A673 (cell line): ENCODE results near the gene MAGEA6. TPM values are rescaled to one million over a fixed set of nuclear protein-coding genes. Genes with fewer than 3 reads are reported as not detected.
"Not testable (repeated sequence)": the region's sequence is repeated elsewhere in the genome, so short reads cannot be mapped to it uniquely, and the experiment has no call there.

ENCODE experiments used
- BruUV-seq: library from RNA; stranded (reverse); fragments of 400-500 nt; replicated peaks from 2 replicates; lab custom pipeline; 2021; lab: Mats Ljungman, UMichigan
- CTCF ChIA-PET: fragments of 300-600 bp; sonication (Branson Sonifier 250); formaldehyde crosslinking; loops from one replicate; lab custom pipeline; 2022; ENCODE audit warnings: antibody characterized with exemption; lab: Charles Lee
- POLR2A ChIA-PET: fragments of 300-600 bp; sonication (Branson Sonifier 250); formaldehyde crosslinking; loops from one replicate; lab custom pipeline; 2022; ENCODE audit warnings: antibody characterized with exemption; ENCODE audit not compliant: low non-redundant PET; lab: Charles Lee
- DNase-seq: peaks from one replicate; pipeline ENCODE4 v3.0.0-alpha.2; 2015; ENCODE audit warnings: low spot score
- H3K27ac ChIP-seq: fragments of 200-600 bp; sonication (generic); 2 replicates; pipeline ENCODE4 v1.5.1; 2016; ENCODE audit warnings: mixed run types, low read depth, mild to moderate bottlenecking, mixed read lengths, antibody characterized with exemption, low read length; ENCODE audit not compliant: poor library complexity, severe bottlenecking
- H3K27me3 ChIP-seq: fragments of 200-600 bp; sonication (generic); replicated peaks from 2 replicates; pipeline ENCODE4 v1.6.1; 2017; ENCODE audit warnings: mixed run types, low read depth, mild to moderate bottlenecking, mixed read lengths, antibody characterized with exemption, low read length; ENCODE audit not compliant: insufficient read depth, poor library complexity
- H3K36me3 ChIP-seq: fragments of 200-600 bp; sonication (generic); 2 replicates; pipeline ENCODE4 v1.6.1; 2016; ENCODE audit warnings: mixed run types, mild to moderate bottlenecking, mixed read lengths, antibody characterized with exemption, low read length; ENCODE audit not compliant: insufficient read depth, poor library complexity, severe bottlenecking
- H3K4me1 ChIP-seq: fragments of 200-600 bp; sonication (generic); 2 replicates; pipeline ENCODE4 v1.6.1; 2017; ENCODE audit warnings: mixed run types, mild to moderate bottlenecking, mixed read lengths, antibody characterized with exemption, low read length; ENCODE audit not compliant: insufficient read depth, poor library complexity, severe bottlenecking
- H3K4me3 ChIP-seq: fragments of 200-600 bp; sonication (generic); 2 replicates; pipeline ENCODE4 v1.5.1; 2016; ENCODE audit warnings: low read depth, mixed run types, mild to moderate bottlenecking, mixed read lengths, low read length; ENCODE audit not compliant: poor library complexity, severe bottlenecking
- H3K9me3 ChIP-seq: fragments of 200-600 bp; sonication (generic); 2 replicates; pipeline ENCODE4 v1.6.1; 2016; ENCODE audit warnings: mixed run types, low read depth, mild to moderate bottlenecking, mixed read lengths, antibody characterized with exemption, low read length; ENCODE audit not compliant: poor library complexity, severe bottlenecking
- CTCF ChIP-seq: fragments of 300-800, 200-600 bp; sonication (generic); conservative IDR thresholded peaks from 2 replicates; pipeline ENCODE4 v1.5.1; 2017; ENCODE audit warnings: low read depth, mild to moderate bottlenecking, antibody characterized with exemption, low read length, moderate library complexity, mixed read lengths
- EZH2 ChIP-seq: fragments of 200-600 bp; sonication (generic); IDR thresholded peaks from 2 replicates; pipeline ENCODE4 v1.6.1; 2017; ENCODE audit warnings: borderline replicate concordance, low read depth, mild to moderate bottlenecking, mixed read lengths, antibody characterized with exemption, low read length; ENCODE audit not compliant: poor library complexity, severe bottlenecking
- intact Hi-C: fragments of 100-400 bp; cut with micrococcal nuclease; formaldehyde crosslinking; loops from one replicate; pipeline ENCODE4 v1.10.0; 2022; ENCODE audit not compliant: unreplicated experiment
- total RNA-seq: library from RNA; stranded (reverse); gene quantifications from 2 replicates; pipeline ENCODE4 v1.2.3, GENCODE V29; 2021

Gene MAGEA6
- total RNA-seq, 1 experiment from 2014 or later, result not detected

- BruUV-seq, H3K9me3 ChIP-seq, H3K4me1 ChIP-seq, H3K27ac ChIP-seq, intact Hi-C loops, DNase-seq, CTCF ChIA-PET, H3K27me3 ChIP-seq, POLR2A ChIA-PET, H3K36me3 ChIP-seq, H3K4me3 ChIP-seq: not testable (repeated sequence)
Measured at GRCh38 chrX:152759544-152759943, 9.9 kb downstream of the MAGEA6 start.

GRCh38 chrX:152758918-152759317, 10.6 kb downstream of the MAGEA6 start, which contains the start of gene CSAG3:
CSAG3 (plus strand) TSS chrX:152759218.
- H3K4me3 ChIP-seq, BruUV-seq, CTCF ChIA-PET, intact Hi-C loops, POLR2A ChIA-PET, H3K4me1 ChIP-seq, H3K27ac ChIP-seq, H3K27me3 ChIP-seq, H3K36me3 ChIP-seq, H3K9me3 ChIP-seq, DNase-seq: not testable (repeated sequence)

- CTCF ChIA-PET, H3K27me3 ChIP-seq, H3K4me3 ChIP-seq, POLR2A ChIA-PET, DNase-seq, BruUV-seq, H3K4me1 ChIP-seq, H3K9me3 ChIP-seq, H3K27ac ChIP-seq, intact Hi-C loops, H3K36me3 ChIP-seq: not testable (repeated sequence)
Measured at GRCh38 chrX:152754871-152755270, 14.6 kb downstream of the MAGEA6 start.

GRCh38 chrX:152753686-152754650, 15.5 kb downstream of the MAGEA6 start, which contains the start of gene MAGEA2:
MAGEA2 (minus strand) TSS chrX:152753842; CDS start chrX:152751363, 2,479 bp downstream.
- POLR2A ChIA-PET, BruUV-seq, CTCF ChIA-PET, H3K27me3 ChIP-seq, H3K4me1 ChIP-seq, DNase-seq, H3K36me3 ChIP-seq, intact Hi-C loops, H3K27ac ChIP-seq, H3K9me3 ChIP-seq, H3K4me3 ChIP-seq: not testable (repeated sequence)

GRCh38 chrX:152738560-152738959, 30.9 kb downstream of the MAGEA6 start:
- intact Hi-C loops, result no loop called here
- CTCF ChIA-PET, result no interaction called here
- TF ChIP-seq EZH2 (no peak), CTCF (no peak)
- Histone ChIP-seq H3K9me3 (no peaks in the 10 kb centered on the region), H3K4me3 (no peak overlapping the region), H3K36me3 (no peaks in the 10 kb centered on the region), H3K27me3 (peaks cover 7% of the 10 kb centered on the region), H3K27ac (no peak overlapping the region), H3K4me1 (no peaks in the 10 kb centered on the region)
- POLR2A ChIA-PET, result no interaction called here
- no peak for DNase-seq
- no TSS peak for BruUV-seq

- POLR2A ChIA-PET, H3K9me3 ChIP-seq, H3K4me3 ChIP-seq, H3K4me1 ChIP-seq, intact Hi-C loops, DNase-seq, H3K27ac ChIP-seq, H3K36me3 ChIP-seq, CTCF ChIA-PET, BruUV-seq: not testable (repeated sequence)
- peaks cover 11% of the 10 kb centered on the region for H3K27me3 ChIP-seq
Measured at GRCh38 chrX:152736528-152736927, 33.0 kb downstream of the MAGEA6 start.
